NOMO-1 (cell line): ENCODE data around the gene SYNPO2.
"Not testable (repeated sequence)": the region's sequence is repeated elsewhere in the genome, so short reads cannot be mapped to it uniquely, and the experiment has no call there.

Experiments
- DNase-seq, 2 experiments: peaks; one replicate each; lab custom pipeline; 2025; ENCODE audit not compliant: unreplicated experiment in 2 of 2; lab: John Stamatoyannopoulos, UW

The SYNPO2 gene

DNA sequence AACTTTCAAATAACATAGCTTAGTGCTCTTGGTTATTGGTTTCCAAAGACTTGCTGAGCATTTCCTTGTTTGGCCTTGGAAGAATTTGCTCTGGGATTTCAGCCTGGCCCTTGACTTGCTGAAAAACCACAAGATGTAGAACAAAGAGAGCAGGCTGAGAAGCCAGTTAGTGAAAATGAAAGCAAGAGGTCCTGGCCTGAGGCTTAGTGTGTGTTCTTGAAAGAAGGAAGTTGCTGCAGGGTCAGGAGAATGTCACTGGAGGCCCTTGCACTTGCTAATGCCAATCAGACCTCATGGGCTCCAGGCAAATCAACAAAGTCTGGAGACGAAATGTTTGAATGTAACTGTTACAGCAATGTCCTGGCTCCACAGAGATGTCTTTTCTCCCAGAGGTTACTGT lies 79.4 kb downstream of the SYNPO2 start:
- DNase-seq = peak; percentile 74 to 93

DNA sequence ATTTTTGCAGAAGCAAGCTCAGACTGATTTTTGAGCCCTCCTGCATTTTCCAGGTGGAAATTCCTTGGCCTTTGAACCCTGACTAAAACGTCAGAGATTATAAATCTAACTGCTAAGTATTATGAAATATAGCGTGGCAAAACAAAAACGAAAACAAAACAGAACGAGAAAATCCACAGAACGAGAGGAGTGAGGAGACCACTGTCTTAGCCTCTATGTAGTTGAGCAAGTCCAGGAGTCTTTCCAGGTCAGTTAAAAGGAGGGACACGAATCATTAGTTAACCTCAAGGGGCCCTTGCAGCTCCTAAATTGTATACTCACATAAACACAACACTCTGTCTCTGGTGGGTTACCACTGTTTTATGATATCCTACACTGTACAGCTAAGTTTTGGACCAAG lies 80.2 kb downstream of the SYNPO2 start:
- DNase-seq = no peak

DNA sequence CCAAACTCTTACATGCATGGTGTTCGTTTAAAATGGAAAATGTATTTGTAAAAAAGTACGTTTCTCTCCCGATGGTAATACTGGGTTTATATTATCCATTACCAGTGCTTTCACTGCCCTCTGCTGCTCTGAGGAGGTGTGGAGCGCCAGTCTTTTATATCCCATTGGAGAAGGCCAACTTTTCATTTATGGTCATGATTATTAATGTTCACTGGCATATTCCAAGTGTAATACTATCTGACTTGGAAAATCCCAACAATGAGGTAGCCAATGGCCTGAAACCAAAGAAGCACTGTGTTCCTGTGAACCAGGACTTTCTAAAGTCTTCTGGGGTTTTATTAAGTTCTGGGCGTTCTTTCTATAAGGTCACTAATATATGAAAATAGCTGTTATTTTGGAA lies 80.7 kb downstream of the SYNPO2 start:
- DNase-seq = peak in 1 of 2 experiments; percentile 45

DNA sequence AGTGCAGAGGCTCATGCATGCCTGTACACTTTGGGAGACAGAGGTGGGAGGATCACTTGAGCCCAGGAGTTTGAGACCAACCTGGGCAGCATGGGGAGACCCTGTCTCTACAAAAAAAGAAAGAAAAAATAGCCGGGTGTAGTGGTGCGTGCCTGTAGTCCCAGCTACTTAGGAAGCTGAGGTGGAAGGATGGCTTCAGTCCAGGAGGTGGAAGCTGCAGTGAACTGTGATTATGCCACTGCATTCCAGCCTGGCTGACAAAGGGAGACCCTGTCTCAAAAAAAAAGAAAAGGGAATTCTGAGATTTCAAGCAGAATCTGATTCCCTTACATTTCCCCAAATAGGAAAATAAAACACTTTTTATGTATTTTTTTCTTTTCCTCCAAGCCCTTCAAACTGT lies 83.5 kb downstream of the SYNPO2 start:
- DNase-seq = no peak

DNA sequence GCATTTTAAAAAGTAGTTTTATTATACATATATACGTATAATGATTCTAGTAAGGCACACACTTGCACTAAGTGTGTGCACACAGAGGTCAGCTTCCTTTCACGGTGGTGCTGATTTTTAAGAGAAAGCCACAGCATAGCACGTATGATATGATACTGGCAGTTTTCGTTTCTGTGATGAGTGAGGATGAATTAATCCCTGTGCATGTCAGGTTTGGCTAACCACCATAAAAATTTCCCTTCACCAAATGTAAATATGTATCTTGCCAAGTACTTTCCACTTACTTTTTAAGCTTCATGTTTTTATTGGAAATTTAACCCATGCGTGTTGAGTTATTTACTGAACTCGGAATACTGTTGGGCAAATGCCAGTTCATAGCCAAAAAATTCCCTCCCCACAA lies 84.6 kb downstream of the SYNPO2 start:
- DNase-seq = no peak

DNA sequence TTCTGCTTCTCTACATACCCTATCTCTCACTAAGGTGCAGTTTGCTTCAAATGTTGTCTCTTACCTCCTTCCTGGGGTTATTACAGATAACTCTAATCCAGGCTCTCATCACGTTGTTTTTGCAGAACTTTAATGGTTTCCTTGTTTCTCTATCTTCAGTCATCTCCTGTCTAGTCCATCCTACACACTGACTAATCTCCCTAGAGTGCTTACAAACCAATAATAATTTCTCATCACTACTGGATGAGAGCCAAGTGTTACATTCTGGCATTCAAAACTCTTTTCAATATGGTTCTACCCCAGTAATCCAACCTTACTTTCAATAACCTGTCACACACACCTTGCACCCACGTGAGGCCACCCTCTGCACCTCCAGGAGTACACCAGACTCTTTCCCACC lies 86.1 kb downstream of the SYNPO2 start:
- no peak for DNase-seq

DNA sequence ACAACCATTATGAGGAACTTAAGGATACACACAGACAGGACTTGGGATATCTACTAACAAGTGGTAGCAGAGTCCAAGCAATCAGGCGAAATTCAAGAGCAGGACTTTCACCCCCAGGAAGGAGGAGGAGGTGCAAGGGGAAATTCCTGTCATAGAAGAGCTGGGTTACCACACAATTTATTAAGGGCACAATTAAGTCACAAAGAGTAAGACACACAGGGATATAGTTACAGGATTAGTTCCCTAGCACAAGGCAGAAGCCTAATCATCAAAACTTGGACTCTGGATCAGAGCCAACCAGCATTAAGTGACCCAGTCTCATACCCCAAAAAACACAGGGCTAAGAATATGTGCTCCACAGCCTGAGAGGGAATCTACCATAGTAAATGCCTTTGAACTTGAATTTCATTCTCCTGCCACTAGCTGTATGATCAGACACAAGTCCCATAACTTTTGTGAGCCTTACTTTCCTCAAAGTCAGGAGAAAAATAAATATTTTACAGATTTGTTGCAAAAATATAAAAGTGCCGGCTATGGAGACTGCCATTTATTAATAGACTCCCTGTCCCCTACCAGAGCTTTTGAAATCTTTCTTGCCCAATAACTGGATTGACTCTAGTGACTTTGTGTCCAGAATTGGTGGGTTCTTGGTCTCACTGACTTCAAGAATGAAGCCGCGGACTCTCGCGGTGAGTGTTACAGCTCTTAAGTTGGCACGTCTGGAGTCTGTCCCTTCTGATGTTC lies 87.0 kb downstream of the SYNPO2 start:
- no peak for DNase-seq

DNA sequence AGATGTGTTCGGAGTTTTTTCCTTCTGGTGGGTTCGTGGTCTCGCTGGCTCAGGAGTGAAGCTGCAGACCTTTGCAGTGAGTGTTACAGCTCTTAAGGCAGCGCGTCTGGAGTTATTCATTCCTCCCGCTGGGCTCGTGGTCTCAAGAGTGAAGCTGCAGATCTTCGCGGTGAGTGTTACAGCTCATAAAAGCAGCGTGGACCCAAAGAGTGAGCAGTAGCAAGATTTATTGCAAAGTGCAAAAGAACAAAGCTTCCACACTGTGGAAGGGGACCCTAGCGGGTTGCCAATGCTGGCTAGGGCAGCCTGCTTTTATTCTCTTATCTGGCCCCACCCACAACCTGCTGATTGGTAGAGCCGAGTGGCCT lies 87.5 kb downstream of the SYNPO2 start:
- not testable (repeated sequence) for DNase-seq

DNA sequence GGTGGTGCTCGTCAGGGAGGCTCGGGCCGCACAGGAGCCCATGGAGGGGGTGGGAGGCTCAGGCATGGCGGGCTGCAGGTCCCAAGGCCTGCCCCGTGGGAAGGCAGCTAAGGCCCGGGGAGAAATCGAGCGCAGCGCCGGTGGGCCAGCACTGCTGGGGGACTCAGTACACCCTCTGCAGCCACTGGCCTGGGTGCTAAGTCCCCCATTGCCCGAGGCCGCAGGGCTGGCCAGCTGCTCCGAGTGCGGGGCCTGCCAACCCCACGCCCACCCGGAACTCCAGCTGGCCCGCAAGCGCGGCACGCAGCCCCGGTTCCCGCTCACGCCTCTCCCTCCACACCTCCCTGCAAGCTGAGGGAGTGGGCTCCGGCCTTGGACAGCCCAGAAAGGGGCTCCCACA lies 88.4 kb downstream of the SYNPO2 start:
- DNase-seq = not testable (repeated sequence)

DNA sequence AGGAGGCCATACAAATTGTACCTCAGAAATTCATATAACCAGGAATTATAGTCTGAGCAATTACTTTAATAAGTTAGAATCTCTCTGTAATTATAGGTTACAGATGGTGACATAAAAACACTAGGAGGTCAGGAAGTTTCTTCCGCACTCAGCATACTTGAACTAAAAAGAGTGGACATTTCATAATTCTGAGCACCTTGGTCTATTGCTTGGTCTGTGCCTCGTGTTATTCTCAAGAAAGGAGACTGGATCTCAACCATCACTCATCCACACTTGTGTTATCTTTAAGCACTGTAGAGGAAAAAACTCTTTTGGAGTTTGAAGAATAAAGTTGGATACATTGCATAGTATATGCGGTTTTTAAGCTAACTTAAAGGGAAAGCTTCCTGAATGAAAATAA lies 91.1 kb downstream of the SYNPO2 start:
- no peak for DNase-seq

DNA sequence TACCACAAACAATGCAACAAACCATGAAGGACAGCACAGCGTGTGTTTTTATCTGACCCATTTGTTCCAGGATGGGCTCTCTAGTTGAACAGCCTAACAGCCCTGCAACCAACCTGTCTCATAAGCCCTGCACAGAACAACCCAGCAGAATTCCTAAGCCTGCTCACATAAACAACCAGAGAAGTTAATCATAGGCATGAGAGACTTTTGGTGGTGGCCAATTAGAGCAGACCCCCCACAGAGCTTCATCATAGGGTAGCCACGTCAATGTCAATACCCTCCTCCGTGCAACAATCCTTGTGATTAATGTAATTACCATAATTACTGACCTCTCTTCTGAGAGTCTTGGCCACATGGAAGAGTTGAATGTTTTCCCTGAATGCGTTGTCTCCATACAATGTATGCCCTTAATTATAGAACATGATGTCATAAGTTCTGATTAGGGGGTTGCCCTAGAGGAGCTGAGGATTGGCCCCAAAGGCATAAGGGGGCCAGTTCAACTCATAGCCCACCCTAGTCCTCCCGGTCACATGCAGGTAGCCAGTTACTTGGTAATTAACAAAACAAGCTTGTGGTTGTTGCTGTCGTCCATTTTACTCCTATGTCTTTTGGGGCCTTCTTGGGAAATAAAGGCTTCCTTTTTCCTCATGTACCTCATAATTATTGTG lies 92.7 kb downstream of the SYNPO2 start:
- DNase-seq = no peak

DNA sequence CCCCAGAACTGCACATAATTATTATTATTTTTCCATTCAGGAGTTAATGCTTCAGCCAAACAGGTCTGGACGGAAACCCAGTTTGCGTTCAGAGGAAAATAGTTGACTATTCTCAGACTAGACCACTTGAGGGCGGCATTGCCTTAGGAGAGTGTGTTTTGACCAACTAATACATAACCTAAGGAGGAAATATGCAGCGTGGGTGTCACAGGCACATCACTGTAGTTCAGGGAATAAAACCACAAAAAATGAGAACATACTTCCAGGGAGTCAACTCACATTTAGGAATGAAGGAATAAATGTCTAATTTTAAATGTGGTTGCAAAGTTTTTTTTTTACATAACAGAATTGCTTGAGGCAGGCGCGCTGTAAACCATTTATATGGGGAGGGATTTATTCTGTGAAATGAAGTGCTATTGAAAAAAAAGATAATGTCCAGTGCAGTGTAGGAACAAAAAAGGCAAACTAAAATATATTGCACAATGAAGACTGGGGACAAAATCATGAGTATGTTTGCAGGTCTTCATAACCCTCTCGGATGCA lies 93.3 kb downstream of the SYNPO2 start:
- peak; percentile 39 to 71 for DNase-seq

DNA sequence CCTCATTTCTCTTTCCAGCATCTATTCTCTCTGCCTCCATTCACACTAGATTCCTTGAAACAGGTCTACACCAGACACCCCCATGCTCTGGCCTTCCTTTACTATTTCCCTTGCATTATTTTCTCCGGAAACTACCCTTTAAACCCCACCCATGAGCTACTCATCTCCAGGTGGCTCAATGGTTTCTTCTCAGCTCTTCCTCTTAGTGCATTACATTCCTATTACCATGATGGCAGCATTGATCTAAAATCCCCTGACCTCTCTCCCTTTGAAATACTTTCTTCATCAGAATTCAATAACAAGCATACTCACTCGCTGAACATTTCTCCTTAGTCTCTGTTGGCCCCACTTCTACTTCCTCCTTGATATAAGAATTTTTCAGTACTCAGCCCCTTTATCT lies 94.6 kb downstream of the SYNPO2 start:
- no peak for DNase-seq

DNA sequence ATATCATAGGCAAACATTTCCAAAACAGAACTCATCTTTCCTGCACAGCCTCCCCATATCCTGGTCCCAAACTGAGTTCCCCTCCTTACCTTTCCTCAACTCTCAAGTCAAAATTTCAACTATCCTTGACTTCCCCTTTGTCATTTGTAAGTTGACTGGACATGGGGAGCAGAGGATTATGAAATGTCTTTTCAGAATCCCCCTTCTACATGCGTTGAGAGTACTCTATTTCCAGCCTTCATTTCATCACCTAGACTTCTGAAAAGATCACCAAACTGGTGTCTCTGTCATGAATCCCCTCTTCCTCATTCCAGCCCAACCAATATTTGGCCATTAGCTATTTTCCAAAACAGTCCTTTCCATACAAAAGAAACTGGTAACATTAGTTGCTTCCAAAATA lies 95.2 kb downstream of the SYNPO2 start:
- peak in 1 of 2 experiments; percentile 8 for DNase-seq

DNA sequence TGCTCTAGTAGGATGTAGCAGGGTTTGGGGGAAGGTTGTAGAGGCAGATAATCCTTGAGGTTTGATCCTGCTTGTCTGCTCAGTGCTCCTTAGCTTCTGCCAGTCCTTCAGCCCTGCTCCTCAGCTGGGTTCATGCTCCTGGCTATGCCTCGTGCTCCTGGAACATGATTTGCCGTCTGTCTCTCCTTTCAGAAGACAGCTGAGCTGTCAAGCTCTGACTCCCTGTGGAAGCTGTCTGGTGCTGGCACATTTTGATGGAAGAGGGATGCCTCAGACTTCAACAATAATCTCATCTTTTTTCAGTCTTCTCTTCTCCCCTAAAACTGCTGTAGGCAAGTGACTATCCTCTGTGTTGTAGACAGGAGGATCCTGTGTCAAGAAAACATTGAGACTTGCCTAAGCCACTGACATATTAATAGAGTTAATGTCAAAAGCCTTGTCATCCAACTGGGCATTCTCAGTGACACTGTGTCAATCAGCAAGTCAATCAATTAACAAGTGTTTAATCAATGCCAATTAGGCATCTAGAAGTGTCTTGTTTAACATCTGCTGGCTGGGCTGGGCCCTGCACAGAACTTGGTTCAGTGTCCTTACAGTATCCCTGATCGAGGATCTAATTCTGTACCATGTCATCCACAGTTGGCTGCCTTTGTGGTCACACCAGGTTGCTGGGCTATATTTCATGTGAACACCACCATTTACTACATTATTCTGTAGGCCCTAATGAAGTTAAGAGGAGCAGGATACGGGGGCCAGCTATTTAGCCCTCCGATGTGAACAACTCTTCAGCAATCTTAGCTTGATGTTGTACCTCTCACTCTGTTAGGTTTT lies 96.7 kb downstream of the SYNPO2 start:
- DNase-seq = no peak

DNA sequence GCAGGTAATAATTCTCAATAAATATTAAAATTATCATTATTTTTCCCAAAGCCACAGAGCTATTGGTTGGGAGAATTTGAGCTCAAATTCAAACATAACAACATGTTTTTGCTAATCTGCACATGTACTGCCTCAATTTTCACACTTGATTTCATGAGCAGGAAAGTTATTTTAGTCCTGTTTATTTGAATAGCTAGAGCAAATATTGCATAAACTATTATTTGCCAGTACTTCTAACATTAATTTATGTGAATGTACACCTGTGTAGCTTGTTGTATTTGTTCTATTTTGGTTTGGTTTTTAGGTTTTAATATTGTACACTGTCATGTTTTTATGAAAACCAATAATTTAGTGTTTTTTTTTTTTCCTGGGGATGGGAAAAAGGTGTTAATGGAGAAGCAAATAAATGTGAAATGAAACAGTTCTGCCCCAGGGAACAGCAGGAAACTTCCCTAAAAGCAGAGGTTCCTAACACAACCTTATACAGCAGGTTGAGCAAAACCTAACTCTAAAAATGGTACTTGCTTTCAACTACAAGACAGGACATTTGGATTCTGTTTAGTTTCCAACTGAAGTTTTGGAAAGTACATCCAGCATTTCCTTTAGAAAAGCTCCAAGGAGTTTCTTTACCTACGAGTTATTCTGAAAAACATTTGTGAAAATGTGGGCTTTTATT lies 99.4 kb downstream of the SYNPO2 start:
- no peak for DNase-seq

DNA sequence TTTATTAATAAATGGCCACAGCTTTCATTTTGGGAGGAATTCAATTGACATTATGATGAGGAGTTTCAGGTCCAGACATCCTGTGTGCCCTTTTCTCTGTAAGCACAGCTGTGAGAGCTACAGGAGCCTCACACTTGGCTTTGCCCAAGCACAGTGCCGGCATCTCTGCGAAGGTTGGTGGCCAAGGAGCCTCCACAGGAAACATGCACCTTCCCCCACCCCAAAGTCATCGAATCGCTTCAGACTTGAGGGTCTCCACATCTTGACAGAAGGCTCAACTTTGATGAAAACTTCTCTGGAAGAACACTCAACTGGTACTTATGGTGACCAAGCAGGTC lies 100.0 kb downstream of the SYNPO2 start:
- DNase-seq = no peak

DNA sequence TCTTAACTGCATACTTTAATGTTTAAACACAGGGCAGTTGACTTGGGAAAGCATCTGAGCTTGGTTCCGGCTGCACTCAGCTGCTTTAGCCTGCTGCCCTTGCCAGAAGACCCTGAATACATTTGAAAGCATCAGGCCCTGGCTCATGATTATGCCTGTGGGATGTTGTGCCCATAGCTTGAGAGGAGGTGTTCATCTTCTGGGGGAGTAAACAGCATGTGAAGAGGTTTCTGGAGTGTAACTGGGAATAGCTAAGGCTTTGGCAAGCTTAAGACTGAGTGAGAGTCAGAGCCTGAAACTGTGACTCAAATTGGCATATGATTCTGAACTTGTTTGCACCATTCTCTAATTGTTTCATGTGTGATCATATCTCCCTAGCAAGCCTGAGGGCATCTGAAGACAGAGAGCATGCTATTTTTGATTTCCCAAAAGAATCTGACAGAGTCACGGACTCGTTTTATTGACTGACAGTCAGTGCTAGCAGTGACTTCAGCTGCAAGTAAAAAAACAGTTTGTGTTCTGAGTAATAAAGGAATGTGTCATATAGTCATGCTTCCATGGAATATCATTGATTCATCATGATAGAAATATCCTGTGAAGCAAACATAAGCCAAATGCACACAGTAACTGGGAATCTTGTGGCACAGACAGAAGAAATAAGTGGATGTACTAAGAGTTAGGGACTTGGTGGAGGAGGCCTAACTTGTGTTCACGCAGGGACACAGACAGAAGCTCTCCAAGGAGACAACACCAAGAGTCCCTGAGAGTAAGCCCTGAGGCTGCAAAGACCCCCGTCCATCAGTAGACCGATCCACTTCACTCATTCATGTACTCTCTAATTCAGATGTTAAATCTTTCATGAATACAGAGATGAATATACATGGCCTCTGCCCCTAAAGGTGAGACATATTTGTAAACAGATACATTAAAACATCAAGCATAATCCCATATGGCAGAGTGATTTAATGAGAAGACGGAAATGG lies 100.7 kb downstream of the SYNPO2 start:
- no peak for DNase-seq

DNA sequence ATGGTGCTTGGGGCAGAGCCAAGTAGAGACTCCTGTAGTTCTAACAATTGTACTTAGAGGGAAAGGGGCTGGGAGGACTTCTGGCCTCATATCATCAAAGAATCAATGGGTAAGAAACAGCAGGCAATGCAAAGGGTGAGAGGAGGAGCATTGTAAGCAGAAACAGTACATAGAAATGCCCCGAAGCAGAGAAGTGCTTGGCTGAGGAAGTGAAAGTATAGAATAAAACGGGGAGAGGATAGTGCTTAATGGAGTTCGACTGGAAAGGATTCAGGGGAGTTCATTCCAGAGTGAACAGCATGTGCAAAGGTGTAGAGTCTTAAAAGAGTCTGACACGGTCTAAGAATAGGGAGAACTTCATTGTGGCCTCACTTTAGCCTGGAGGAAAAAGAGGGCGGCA lies 103.0 kb downstream of the SYNPO2 start:
- DNase-seq = peak in 1 of 2 experiments; percentile 71

DNA sequence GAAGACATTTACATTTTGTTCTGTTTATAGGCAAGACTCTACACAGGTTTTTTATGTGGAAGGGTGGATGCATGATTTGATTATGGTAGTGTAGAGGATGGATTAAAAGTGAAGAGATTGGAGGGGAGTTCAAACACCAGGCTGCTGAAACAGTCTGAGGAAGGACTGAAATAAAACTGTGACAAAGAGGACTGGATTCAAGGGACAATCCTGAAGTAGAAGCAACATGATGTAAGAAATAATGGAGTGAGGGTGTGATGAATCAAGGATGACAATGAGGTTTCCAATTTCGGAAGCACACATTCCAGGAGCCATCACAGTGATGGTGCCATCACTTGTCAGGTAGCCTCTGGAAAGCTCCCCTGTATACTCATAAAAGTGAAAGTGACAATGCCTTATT lies 103.5 kb downstream of the SYNPO2 start:
- DNase-seq = no peak
